Measurements from ENCODE around the gene FMNL3. TPM values are rescaled to one million over a fixed set of nuclear protein-coding genes. Genes with fewer than 3 reads are reported as not detected.
"Not testable (repeated sequence)": the region's sequence is repeated elsewhere in the genome, so short reads cannot be mapped to it uniquely, and the experiment has no call there.

FMNL3 gene, protein sequence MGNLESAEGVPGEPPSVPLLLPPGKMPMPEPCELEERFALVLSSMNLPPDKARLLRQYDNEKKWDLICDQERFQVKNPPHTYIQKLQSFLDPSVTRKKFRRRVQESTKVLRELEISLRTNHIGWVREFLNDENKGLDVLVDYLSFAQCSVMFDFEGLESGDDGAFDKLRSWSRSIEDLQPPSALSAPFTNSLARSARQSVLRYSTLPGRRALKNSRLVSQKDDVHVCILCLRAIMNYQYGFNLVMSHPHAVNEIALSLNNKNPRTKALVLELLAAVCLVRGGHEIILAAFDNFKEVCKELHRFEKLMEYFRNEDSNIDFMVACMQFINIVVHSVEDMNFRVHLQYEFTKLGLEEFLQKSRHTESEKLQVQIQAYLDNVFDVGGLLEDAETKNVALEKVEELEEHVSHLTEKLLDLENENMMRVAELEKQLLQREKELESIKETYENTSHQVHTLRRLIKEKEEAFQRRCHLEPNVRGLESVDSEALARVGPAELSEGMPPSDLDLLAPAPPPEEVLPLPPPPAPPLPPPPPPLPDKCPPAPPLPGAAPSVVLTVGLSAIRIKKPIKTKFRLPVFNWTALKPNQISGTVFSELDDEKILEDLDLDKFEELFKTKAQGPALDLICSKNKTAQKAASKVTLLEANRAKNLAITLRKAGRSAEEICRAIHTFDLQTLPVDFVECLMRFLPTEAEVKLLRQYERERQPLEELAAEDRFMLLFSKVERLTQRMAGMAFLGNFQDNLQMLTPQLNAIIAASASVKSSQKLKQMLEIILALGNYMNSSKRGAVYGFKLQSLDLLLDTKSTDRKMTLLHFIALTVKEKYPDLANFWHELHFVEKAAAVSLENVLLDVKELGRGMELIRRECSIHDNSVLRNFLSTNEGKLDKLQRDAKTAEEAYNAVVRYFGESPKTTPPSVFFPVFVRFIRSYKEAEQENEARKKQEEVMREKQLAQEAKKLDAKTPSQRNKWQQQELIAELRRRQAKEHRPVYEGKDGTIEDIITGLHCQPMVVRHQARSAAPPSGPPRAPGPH
- 69.7 and 80.3 TPM in 2 replicates for total RNA-seq

DNA sequence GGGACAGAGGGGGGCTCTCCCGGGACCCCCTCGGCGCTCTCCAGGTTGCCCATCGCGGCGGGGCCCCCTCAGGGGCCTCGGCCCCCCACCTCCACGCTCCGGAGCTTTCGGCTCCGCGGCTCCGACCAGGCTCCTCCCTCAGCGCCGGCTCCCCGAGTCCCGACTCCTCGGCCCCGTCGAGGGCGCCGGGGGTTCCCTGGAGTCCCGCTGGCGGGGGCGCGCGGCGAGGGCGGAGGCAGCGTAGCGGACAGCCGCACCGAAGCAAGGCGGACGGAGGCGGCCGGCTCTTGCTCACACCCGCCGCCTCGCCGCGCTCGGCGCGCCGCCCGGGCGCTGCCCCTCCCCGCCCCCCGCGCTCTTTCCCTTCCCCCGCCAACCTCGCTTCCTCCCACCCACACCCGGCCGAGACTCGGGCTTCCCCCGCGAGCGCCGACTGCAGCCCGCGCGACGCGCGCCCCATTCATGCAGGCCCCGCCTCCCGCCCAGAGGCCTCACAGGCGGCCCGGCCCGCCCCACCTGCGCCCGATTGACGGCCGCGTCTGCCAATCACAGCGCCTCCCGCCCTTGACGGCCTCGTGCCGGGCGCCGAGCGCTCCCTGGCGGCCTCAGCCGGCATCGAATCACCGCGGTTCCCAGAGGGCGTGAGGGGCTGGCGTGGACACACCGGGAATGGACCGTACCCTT lies at the start of gene FMNL3:
FMNL3 (minus strand) TSS at position 278 of the 684 bp plus-strand sequence; CDS start at position 53, 225 bp downstream.
- peak; percentile 85 for DNase-seq (ENCODE audit: low read depth, low spot score)

DNA sequence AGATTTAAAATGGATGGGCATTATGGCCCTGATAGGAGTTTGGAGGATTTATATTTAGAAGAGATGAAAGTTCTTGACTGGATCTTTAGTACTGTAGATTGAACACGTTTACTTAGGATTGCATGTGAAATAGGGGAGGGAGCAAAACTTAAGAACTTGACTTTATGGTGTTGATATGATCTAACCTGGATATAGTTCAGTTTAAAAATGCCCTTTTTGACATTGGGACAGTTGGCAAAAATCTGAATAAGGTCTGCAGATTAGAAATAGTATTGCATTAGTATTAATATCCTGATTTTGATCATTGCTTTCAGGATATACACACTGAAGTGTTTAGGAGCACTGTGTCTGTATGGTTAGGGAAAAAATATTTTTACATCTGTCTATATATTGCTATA lies 43.8 kb upstream of the FMNL3 start:
- DNase-seq (ENCODE audit: low read depth, low spot score), result no peak

DNA sequence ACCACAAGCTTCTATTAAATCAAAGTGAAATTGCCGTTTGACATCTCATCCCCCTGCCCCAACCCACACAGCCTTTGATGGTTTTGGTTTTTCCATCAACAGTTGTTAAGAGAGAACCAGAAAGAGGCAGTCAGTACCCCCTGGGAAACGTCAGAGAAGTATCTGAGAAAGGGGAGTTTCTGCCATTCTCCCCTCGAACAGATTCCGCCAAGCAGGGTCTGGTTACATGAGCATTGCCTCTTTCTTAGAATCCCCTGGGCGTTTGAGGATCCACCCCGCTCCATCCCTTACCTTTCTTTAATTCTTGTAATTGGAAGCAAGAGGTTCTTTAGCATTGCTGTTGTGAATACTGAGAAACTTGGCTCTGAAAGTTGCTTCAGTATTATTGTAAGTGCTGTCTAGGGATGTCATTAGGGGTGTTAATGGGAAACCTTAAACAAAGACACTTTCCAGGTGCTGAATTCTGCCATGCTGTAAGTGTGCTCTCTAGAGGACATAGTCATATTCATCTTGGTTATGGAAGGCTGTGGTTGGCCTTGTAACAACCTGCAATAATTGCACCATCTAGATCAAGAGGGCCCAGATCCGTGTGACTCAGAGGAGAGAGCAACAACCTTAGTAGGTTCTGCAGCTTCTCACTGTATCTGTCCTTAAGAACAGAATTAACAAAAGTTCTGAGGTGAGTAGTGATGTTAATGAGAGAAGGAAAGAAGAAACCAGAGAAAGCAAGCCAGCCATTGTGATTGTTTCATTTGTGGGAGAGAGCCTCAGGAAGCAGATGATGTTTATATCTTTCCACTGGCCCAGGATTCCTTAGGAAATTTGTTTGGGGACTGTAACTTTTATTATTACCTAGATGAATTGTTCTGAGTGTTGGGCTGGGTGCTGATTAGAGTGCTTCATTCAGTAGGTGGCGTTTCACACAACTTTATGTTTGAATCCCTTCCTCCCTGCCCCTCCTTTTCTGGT lies 43.1 kb upstream of the FMNL3 start:
- DNase-seq (ENCODE audit: low read depth, low spot score), result no peak

DNA sequence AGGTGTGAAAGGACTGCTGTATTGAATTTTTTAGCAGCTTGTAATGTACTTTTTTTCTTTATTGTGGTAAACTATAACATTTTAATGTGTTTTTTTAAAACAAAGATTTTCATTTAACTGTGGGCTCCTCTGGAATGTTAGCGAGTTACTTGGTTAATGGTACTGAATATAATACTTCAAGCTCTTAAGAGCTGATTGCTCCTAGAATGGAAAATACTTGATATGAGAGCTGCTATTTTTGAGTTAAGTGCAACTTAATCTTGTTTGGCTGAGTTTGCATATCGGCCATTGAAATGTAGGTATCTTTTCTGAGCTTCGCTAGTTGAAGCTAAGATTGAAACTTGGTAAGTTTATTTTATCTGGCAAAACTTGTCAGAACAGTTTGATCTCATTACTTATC lies 41.6 kb upstream of the FMNL3 start:
- DNase-seq (ENCODE audit: low read depth, low spot score), result no peak

DNA sequence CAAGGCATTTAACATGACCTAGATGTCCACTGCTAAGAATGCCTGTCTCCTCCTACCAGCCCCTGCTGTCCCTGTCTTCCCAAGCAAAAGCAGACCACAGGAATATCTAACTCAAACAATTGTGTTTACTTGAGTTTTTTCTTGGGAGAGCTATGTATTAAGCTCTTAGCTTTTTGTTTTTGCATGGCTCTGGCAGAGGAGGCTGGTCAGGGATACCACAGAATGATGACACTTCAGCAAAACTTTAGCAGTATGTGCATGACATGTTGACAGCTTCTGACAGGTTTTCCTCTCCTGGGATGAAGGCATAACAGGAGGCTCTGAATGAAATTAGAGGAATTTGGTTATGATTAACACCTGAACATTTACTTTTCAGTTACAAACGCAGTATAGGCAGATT lies 41.1 kb upstream of the FMNL3 start:
- DNase-seq (ENCODE audit: low read depth, low spot score), result no peak

DNA sequence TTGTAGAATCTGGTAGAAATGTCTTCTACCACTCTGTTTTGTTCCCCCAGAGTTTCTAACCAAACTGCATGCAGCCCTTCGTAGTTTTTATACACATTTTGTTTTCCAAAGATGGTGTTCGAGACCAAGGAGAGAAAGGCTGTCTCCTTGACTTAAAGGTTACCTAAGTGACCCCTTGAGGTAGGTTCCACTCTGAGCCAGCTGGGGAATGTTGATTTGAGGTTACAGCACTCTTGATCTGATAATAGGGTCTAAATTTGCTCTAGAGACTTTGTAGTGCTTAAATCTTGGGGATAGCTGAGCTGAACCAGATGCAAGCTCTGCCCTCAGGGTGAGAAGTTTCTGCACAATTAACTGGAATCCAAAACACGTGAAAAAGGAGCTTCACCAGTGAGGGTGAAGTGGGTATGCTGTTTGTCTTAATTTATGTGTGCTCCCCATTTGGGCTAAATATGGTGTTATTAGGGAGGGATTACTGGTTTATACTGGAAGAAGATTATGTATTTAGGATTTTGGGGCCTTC lies 37.2 kb upstream of the FMNL3 start:
- DNase-seq (ENCODE audit: low read depth, low spot score), result no peak

DNA sequence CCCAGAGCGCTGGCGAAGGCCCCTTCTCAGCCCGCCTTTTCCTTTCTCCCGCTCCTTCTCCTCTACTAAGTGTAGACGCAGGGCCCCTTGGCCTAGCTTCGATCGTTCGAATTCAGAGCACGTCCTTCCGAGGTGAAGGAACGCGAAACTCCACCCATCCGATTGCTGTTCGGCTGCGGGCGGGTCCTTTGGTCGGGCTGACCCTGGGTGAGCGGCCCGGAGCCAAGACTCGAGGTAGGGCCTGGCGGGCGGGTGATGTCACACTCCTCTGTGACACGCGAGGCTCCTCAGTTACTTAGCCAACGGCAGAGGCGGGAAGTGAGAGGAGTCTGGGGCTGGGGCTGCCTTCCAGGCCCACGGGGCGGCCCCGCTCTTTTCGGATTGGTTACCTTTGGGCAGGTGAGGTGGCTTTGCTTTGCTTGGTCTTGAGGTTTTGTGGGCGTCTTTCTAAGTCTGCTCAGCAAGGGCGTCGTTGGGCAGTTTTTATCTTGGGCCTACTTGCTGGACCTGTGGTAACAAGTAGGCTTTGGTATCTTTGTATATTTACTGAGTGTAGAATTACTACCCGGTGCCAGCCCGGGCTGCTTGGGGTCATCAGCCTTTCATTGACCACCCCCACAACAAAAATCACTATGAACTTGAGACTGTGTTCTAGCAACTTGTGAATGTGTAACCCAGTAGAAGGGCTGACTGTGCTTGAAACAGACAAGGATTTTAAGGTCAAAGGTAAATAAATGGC lies 34.8 kb upstream of the FMNL3 start:
- DNase-seq (ENCODE audit: low read depth, low spot score), result peak; percentile 60

DNA sequence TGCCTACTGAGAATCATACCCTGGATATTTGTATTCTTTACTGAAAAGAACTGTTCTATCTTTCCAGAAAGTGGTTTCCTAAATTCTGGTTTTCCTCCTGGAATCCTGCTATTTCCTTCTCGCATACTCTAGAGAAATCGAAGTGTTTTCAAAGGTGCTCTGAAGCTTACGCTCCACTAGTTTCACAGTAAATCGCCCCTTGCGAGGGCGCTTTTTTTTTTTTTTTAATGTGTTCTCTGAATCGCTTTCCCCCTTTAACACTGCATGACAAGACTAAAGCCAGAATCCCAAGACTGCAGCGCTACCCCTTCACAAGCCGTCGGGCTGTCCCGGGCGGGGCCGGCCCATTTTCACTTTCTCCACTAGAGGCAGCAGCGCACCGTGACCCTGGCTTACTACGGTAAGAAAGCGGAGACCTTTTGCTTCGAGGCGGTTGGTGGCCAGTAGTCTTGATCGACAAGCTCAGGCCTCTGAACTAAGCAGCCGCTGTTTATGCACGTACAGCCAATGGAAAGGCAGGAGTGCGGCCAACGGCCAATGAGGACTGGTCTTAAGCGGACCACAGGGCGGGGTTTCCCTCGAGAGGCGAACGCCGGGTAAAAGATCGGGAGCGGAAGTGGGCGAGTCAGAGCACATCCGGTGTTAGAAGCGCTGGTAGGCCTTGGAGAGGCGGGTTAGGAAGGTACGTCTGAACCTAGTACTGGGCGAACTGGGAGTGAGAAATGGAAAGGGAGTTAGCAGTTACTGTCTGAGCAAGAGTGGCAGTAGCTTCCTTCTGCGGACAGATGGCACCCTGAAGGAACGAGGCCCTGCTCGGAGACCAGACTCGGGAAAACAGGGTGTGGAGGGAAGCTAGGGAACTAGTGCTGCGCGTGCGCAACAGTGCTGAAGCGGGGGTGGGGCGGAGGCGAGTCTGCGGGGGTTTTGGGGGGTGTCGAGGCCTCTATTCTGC lies 34.0 kb upstream of the FMNL3 start, which contains the start of gene TMBIM6:
TMBIM6 (plus strand) TSS at position 628 of the 952 bp plus-strand sequence. CDS start 10,937 bp downstream, outside the sequence.
- DNase-seq (ENCODE audit: low read depth, low spot score), result peak; percentile 100

DNA sequence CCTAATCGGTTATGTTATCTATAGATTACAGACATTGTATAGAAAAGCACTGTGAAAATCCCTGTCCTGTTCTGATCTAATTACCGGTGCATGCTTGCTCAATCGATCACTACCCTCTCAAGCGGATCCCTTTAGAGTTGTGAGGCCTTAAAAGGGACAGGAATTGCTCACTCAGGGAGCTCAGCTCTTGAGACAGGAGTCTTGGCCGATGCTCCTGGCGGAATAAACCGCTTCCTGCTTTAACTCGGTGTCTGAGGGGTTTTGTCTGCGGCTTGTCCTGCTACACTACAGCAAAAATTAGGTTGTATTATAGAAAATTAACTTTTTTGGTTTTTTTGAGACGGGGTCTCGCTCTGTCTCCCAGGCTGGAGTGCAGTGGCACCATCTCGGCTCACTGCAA lies 33.1 kb upstream of the FMNL3 start:
- not testable (repeated sequence) for DNase-seq (ENCODE audit: low read depth, low spot score)

DNA sequence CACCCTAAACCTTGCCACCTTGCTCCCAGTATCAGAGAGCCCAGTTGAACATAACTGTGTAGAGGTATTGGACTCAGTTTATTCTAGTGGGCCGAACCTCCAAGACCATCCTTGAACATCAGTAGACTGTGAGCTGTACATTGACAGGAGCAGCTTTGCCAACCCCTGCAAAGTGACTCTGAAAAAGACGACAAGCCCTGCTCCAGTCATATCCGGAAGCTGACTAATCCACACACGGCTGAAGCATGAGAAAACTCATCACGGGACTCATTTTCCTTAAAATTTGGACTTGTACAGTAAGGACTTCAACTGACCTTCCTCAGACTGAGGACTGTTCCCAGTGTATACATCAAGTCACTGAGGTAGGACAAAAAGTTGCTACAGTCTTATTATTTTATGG lies 31.5 kb upstream of the FMNL3 start:
- peak; percentile 22 for DNase-seq (ENCODE audit: low read depth, low spot score)

DNA sequence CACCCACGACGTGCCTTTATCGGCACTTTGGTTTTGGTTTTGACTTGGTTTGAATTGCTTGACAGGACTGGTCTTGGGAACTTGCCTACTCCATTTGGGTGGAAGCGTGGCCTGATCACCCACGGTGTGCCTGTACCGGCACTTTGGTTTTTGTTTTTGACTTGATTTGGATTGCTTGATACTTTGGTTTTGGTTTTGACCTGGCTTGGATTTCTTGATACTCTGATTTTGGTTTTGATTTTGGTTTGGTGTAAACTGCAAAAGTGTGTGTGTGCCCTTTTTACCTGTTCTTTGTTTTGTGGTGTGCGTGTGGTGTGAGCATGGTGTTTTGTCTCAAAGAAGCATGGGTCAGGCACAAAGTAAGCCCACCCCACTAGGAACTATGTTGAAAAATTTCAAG lies 27.7 kb upstream of the FMNL3 start:
- DNase-seq (ENCODE audit: low read depth, low spot score), result not testable (repeated sequence)

DNA sequence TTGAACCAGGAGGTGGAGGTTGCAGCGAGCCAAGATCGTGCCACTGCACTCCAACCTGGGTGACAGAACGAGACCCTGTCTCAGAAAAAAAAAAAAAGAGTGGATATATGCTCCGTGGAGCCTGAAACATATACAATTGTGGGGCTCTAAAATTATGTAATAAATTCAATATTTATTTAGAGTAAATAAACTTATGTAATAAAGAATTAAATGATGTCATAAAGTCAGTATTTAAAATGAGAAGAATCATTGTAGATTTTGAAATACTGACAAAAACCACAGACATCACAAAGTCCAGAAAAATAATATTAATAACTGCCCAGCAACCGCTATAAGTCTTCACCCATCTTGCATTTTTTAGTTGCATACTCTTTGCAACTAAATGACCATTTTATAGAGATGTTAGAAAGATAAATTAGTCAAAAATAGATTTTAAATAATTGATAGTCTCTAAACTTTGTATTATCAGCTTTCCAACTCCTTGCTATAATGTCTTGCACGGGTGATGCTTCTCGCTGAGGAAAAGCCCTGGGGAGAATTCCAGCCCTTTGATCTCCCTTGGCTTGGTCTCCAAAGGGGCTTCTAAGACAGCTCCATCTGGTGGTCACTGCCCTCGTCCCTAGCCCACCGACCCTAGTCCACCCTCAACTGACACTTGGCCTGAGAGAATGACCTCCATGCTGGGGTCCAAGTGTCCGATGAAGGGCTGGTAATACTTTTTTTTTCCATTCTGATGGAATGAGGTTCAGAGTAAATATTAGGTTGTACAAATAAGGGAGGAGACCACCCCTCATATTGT lies 26.2 kb upstream of the FMNL3 start:
- no peak for DNase-seq (ENCODE audit: low read depth, low spot score)

DNA sequence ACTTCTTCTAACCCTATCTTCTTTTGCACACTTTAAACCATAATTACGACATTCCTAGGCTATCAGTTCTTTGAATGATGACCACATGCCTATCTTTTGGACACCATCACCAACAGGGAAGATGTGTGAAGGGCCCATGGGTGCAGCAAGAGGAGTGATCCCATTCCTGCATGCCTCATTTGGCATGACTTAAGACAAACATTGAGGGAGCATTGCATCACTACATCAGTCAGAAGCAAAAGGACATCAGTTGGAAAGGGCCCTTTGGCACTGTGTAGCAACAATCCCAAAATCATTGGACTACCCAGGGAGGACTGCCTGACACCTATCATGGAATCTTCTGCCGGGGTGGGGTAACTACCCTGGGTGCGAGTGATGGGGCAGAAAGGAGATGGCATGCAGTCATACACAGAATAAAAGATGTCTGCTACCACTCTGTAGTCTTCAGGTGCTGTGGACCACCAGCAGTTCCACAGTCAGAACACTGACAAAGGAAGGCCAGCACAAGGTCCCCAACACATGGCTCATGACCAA lies 23.4 kb upstream of the FMNL3 start:
- DNase-seq (ENCODE audit: low read depth, low spot score), result no peak

DNA sequence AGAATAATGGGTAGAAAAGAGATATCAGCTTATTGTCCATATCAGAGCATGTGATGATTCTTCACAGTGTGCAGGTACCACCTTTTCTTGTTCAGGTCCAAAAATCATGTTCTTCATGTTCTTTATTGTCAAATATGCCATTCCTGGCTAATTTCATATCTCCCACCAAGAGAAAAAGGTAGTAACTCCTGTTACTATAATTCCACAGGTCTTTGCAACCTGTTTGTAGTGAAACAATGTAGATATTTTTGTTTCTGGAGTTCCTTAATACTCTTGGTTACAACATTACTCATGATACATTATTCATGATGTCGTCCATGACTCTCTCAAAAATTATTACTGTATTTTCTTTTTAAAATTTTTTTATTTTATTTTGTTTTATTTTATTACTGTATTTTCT lies 22.8 kb upstream of the FMNL3 start:
- DNase-seq (ENCODE audit: low read depth, low spot score), result no peak

DNA sequence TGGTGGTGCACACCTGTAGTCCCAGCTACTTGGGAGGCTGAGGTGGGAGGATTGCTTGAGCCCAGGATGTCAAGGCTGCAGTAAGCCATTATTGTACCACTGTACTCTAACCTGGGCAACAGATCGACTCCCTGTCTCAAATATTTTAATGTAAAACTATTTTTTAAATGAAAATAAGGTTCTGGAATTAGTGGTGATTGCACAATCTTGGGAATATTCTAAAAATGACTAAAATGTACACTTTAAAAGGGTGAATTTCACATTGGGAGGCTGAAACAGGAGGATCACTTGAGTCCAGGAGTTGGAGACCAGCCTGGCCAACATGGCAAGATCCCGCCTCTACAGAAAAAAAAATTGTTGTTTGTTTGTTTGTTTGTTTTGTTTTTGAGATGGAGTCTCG lies 21.2 kb upstream of the FMNL3 start:
- no peak for DNase-seq (ENCODE audit: low read depth, low spot score)

DNA sequence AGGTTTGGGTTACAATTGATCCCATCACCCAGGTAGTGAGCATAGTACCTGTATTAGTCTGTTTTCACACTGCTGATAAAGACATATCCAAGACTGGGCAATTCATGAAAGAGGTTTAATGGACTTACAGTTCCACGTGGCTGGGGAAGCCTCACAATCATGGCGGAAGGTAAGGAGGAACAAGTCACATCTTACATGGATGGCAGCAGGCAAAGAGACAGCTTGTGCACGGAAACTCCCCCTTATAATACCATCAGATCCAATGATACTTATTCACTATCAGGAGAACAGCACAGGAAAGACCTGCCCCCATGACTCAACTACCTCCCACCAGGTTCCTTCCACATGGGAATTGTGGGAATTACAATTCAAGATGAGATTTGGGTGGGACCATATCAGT lies 14.2 kb upstream of the FMNL3 start:
- DNase-seq (ENCODE audit: low read depth, low spot score), result not testable (repeated sequence)

DNA sequence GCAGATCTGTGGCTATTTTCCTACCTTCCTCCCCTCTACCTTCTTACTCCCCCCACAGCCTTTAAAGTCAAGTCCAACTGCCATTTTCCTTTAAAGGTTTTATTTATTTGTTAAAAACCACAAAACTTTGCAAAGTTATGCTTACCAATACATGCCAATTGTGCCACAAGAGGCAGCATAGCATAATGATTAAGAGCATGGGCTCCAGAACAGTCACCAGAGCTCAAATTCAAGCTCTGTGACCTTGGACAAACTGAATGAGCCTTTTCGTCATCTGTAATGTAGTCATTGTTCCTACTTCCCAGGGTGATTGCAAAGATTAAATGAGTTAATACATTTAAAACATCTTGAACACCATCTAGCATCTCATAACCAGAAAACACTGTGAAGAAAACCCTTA lies 13.0 kb upstream of the FMNL3 start:
- no peak for DNase-seq (ENCODE audit: low read depth, low spot score)
